ENCODE results near the gene CDKAL1. TPM values are rescaled to one million over a fixed set of nuclear protein-coding genes. Genes with fewer than 3 reads are reported as not detected.
A peak's percentile ranks its signal among the peaks of the same experiment; 100 is the strongest.

Gene CDKAL1
- polyA plus RNA-seq, 2 of the 4 experiments (the other 2 are of a cell fraction) = 4.7 to 8.3 TPM

DNA sequence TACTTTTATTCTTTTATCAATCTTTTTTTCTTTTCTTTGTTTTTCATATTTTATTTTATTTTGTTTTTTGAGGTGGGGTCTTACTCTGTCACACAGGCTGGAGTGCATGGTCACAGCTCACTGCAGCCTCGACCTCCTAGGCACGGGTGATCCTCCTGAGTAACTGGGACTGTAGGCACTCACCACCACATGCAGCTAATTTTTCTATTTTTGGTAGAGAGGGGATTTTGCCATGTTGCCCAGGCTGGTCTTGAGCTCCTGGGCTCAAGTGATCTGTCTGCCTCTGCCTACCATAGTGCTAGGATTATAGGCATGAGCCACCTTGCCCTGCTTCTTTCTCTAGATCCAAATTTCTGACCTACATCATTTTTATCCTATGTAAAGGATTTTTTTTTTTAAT is 153.2 kb downstream of the CDKAL1 start:
- TF ChIP-seq NPAS2 (CRISPR knock-in tag; IDR thresholded peaks at IDR 0.05; ENCODE audit: borderline replicate concordance) = no peak
- TF ChIP-seq HOXA7 (CRISPR knock-in tag; IDR thresholded peaks at IDR 0.05) = no peak
- TF ChIP-seq, protein P1, sequence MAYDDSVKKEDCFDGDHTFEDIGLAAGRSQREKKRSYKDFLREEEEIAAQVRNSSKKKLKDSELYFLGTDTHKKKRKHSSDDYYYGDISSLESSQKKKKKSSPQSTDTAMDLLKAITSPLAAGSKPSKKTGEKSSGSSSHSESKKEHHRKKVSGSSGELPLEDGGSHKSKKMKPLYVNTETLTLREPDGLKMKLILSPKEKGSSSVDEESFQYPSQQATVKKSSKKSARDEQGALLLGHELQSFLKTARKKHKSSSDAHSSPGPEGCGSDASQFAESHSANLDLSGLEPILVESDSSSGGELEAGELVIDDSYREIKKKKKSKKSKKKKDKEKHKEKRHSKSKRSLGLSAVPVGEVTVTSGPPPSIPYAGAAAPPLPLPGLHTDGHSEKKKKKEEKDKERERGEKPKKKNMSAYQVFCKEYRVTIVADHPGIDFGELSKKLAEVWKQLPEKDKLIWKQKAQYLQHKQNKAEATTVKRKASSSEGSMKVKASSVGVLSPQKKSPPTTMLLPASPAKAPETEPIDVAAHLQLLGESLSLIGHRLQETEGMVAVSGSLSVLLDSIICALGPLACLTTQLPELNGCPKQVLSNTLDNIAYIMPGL (CRISPR knock-in tag; IDR thresholded peaks at IDR 0.05; ENCODE audit: borderline replicate concordance) = no peak
- no peak for TF ChIP-seq MAFK (IDR thresholded peaks at IDR 0.05; ENCODE audit: partially characterized antibody)
- TF ChIP-seq ZNF302 (CRISPR knock-in tag; IDR thresholded peaks at IDR 0.05) = no peak
- TF ChIP-seq, protein P2, sequence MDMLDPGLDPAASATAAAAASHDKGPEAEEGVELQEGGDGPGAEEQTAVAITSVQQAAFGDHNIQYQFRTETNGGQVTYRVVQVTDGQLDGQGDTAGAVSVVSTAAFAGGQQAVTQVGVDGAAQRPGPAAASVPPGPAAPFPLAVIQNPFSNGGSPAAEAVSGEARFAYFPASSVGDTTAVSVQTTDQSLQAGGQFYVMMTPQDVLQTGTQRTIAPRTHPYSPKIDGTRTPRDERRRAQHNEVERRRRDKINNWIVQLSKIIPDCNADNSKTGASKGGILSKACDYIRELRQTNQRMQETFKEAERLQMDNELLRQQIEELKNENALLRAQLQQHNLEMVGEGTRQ (IDR thresholded peaks at IDR 0.05) = no peak
- TF ChIP-seq, protein P3, sequence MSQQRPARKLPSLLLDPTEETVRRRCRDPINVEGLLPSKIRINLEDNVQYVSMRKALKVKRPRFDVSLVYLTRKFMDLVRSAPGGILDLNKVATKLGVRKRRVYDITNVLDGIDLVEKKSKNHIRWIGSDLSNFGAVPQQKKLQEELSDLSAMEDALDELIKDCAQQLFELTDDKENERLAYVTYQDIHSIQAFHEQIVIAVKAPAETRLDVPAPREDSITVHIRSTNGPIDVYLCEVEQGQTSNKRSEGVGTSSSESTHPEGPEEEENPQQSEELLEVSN (IDR thresholded peaks at IDR 0.05; ENCODE audit: borderline replicate concordance, low read depth) = no peak
- TF ChIP-seq ESRRA (IDR thresholded peaks at IDR 0.05; ENCODE audit: borderline replicate concordance, low read length) = no peak
- TF ChIP-seq JUN (IDR thresholded peaks at IDR 0.05) = no peak
- no peak for TF ChIP-seq HOXB13 (CRISPR knock-in tag; IDR thresholded peaks at IDR 0.05; ENCODE audit: low read depth)
- TF ChIP-seq, protein P4, sequence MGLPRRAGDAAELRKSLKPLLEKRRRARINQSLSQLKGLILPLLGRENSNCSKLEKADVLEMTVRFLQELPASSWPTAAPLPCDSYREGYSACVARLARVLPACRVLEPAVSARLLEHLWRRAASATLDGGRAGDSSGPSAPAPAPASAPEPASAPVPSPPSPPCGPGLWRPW (IDR thresholded peaks at IDR 0.05) = no peak
- no peak for TF ChIP-seq JUNB (IDR thresholded peaks at IDR 0.05)
- no peak for TF ChIP-seq FOSB (CRISPR knock-in tag; IDR thresholded peaks at IDR 0.05)
- TF ChIP-seq, protein P5, sequence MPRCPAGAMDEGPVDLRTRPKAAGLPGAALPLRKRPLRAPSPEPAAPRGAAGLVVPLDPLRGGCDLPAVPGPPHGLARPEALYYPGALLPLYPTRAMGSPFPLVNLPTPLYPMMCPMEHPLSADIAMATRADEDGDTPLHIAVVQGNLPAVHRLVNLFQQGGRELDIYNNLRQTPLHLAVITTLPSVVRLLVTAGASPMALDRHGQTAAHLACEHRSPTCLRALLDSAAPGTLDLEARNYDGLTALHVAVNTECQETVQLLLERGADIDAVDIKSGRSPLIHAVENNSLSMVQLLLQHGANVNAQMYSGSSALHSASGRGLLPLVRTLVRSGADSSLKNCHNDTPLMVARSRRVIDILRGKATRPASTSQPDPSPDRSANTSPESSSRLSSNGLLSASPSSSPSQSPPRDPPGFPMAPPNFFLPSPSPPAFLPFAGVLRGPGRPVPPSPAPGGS (IDR thresholded peaks at IDR 0.05) = no peak
- Histone ChIP-seq H3K4me2 (no peak overlapping the region), H3K4me1 (peaks cover 15% of the 10 kb centered on the region), H3K27ac (no peak overlapping the region), H3K9me3 (no peaks in the 10 kb centered on the region), H3K4me3 (no peak overlapping the region)
- ChIA-PET CTCF (interaction anchor here (0.8 kb wide), 1 partner anchor 202 kb away, joined by 3 read pairs; no protein-coding TSS in a partner anchor), POLR2A (no interaction called here)
- ATAC-seq (no peak), FAIRE-seq (no peak), DNase-seq (ENCODE audit: low read depth in 1 of 2, low spot score in 1 of 2) (no peak)
- 93% methylated on average over 2 of the region's 2 CpGs for WGBS (ENCODE audit: missing lambda C conversion rate)

DNA sequence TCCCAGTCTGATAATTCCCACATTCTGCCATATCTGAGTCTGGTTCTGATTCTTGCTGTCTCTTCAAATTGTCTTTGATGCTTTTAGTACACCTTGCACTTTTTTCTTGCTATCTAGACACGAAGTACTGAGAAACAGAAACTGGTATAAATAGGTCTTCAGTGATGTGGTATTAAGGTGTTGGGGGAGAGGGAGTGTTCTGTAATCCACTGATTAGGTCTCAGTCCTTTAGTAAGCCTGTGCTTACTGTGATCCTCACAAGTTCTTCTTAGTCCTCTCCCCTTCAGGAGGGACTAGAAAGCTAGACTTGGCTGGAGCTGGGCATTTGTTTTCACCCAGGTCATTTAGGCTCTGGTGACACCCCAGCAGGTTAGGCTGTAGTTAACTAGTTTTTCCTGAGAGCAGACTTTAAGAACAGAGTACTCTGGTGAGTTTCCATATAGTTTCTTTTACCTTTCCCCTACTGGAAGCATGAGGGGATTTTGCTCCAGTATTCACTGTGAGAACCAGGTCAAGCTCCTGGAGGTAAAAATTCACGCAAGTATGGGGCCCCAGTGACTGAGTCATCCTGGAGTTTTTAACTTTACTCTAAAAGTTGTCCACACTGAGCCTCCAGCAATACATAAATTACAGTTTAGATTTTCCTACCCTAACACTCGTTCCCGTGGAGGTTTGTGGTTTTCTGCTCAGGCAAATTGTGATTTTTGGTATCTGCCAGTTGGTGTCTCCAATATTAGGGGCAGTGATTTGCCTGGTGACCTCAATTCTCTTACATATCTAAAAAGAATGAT is 154.6 kb downstream of the CDKAL1 start:
- ChIA-PET POLR2A (no interaction called here), CTCF (interaction anchor here (0.6 kb wide), 1 partner anchor 118 kb away, joined by 3 read pairs; no protein-coding TSS in a partner anchor)
- peak in 1 of 2 experiments; percentile 38; a peak in 2 of 6 replicates for ATAC-seq
- WGBS (ENCODE audit: missing lambda C conversion rate) = 40% methylated on average over 4 of the region's 4 CpGs
- no peak for FAIRE-seq
- peaks cover 20% of the 10 kb centered on the region for H3K4me1 ChIP-seq
- H3K4me3 ChIP-seq = no peak overlapping the region
- peak overlapping the region; percentile 69 for H3K4me2 ChIP-seq
- peak overlapping the region; percentile 46 to 58; a peak in 4 of 6 replicates for H3K27ac ChIP-seq
- H3K9me3 ChIP-seq = no peaks in the 10 kb centered on the region
- no peak for DNase-seq (ENCODE audit: low read depth in 1 of 2, low spot score in 1 of 2)
- no peak for TF ChIP-seq SREBF2 (IDR thresholded peaks at IDR 0.05)
- TF ChIP-seq, protein P6, sequence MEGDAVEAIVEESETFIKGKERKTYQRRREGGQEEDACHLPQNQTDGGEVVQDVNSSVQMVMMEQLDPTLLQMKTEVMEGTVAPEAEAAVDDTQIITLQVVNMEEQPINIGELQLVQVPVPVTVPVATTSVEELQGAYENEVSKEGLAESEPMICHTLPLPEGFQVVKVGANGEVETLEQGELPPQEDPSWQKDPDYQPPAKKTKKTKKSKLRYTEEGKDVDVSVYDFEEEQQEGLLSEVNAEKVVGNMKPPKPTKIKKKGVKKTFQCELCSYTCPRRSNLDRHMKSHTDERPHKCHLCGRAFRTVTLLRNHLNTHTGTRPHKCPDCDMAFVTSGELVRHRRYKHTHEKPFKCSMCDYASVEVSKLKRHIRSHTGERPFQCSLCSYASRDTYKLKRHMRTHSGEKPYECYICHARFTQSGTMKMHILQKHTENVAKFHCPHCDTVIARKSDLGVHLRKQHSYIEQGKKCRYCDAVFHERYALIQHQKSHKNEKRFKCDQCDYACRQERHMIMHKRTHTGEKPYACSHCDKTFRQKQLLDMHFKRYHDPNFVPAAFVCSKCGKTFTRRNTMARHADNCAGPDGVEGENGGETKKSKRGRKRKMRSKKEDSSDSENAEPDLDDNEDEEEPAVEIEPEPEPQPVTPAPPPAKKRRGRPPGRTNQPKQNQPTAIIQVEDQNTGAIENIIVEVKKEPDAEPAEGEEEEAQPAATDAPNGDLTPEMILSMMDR (IDR thresholded peaks at IDR 0.05) = no peak
- TF ChIP-seq, protein P7, sequence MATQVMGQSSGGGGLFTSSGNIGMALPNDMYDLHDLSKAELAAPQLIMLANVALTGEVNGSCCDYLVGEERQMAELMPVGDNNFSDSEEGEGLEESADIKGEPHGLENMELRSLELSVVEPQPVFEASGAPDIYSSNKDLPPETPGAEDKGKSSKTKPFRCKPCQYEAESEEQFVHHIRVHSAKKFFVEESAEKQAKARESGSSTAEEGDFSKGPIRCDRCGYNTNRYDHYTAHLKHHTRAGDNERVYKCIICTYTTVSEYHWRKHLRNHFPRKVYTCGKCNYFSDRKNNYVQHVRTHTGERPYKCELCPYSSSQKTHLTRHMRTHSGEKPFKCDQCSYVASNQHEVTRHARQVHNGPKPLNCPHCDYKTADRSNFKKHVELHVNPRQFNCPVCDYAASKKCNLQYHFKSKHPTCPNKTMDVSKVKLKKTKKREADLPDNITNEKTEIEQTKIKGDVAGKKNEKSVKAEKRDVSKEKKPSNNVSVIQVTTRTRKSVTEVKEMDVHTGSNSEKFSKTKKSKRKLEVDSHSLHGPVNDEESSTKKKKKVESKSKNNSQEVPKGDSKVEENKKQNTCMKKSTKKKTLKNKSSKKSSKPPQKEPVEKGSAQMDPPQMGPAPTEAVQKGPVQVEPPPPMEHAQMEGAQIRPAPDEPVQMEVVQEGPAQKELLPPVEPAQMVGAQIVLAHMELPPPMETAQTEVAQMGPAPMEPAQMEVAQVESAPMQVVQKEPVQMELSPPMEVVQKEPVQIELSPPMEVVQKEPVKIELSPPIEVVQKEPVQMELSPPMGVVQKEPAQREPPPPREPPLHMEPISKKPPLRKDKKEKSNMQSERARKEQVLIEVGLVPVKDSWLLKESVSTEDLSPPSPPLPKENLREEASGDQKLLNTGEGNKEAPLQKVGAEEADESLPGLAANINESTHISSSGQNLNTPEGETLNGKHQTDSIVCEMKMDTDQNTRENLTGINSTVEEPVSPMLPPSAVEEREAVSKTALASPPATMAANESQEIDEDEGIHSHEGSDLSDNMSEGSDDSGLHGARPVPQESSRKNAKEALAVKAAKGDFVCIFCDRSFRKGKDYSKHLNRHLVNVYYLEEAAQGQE (IDR thresholded peaks at IDR 0.05) = no peak
- TF ChIP-seq, protein P8, sequence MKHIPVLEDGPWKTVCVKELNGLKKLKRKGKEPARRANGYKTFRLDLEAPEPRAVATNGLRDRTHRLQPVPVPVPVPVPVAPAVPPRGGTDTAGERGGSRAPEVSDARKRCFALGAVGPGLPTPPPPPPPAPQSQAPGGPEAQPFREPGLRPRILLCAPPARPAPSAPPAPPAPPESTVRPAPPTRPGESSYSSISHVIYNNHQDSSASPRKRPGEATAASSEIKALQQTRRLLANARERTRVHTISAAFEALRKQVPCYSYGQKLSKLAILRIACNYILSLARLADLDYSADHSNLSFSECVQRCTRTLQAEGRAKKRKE (CRISPR knock-in tag; IDR thresholded peaks at IDR 0.05; ENCODE audit: low read depth) = no peak
- no peak for TF ChIP-seq ZSCAN20 (CRISPR knock-in tag; IDR thresholded peaks at IDR 0.05)
- TF ChIP-seq, protein P4 (IDR thresholded peaks at IDR 0.05) = no peak
- no peak for TF ChIP-seq HOXA7 (CRISPR knock-in tag; IDR thresholded peaks at IDR 0.05)
- no peak for TF ChIP-seq NPAS2 (CRISPR knock-in tag; IDR thresholded peaks at IDR 0.05; ENCODE audit: borderline replicate concordance)
- TF ChIP-seq, protein P1 (CRISPR knock-in tag; IDR thresholded peaks at IDR 0.05; ENCODE audit: borderline replicate concordance) = no peak
- TF ChIP-seq MAFK (IDR thresholded peaks at IDR 0.05; ENCODE audit: partially characterized antibody) = no peak
